HuH-7.5 (cell line): ENCODE data around the gene CTCF.

Experiments
- DNase-seq: peaks from one replicate; pipeline ENCODE4 v3.0.0; 2011; ENCODE audit warnings: low spot score

The CTCF gene

DNA sequence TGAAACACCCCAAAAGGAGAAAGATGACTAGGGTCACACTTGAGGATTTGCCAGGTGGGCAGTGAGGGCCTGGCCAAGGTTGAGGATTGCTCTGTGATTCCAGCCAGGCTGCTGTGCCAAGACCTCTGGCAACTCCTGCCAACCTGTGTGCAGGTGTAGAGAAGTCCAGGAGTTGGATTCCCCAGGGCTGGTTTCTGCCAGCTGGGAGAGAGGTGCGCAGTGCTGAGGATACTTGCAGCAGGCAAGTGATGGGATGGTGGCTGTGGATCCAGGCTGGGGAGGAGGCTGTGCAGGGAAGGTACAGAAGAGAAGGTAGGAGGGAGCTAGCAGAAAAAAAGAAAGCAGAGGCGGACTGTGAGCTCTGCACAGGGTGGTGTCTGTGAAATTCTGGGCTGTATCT, 27.1 kb upstream of the CTCF start:
- no peak for DNase-seq

DNA sequence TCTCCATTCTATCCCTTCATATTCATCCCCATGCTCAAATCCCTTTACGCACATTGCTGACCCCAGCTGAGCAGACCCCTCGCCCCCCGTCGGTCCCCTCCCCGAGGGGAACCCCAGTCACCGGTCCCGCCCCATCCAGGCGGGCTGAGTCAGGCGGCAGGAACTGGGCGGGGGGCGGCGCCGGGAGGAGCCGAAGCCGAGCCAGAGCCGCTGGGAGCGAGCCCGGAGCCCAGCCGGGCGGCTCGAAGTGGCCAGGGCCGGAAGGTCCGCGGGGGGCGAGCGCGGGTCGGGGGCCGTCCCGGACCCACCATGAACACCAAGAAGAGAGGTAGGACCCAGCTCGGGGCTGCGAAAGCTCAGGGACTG, 25.1 kb upstream of the CTCF start:
- peak; percentile 75 for DNase-seq

DNA sequence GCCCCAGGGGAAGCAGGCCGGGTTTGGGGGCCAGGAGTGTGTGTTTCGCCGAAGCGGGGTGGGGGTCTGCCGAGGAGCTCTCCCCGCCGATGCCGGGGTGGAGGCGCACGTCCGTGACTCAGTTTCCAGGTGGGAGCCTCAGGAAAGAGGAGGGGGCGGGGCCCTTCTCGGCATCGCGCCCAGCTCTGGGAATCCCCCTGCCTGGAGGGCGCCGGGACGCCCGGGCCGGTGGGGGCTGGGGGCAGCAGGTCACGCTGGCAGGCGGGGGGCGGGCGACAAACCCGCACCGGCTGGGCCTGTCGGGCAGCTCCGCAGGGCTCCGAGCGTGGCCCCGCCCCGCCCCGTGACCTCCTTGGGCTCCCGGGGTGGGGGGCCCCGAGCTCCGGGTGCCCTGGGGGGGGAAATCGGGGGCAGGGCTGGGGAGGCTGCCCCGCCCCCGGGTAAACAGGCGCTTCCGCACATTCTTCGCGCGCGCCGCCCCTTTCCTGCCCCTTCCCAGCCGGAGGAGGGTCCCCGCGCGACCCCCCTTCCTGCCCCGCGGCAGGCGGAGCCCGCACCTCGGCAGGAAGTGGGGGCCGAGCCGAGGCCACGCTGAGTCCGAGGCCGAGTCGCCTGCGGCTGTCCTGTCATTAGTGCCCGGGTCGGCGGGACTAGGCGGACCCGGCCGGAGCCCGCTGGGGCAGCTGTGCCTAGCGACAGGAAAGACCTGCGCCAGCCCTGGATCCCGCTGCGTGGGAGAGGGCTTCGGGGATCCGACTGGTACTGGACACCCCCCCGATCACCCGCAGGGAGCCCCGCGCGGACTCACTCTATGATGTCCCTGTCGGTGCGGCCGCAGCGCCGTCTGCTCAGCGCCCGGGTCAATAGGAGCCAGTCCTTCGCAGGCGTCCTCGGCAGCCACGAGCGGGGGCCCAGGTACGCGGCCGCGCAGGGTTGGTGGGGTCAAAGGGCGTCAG, 24.4 kb upstream of the CTCF start:
- DNase-seq, result peak; percentile 61

DNA sequence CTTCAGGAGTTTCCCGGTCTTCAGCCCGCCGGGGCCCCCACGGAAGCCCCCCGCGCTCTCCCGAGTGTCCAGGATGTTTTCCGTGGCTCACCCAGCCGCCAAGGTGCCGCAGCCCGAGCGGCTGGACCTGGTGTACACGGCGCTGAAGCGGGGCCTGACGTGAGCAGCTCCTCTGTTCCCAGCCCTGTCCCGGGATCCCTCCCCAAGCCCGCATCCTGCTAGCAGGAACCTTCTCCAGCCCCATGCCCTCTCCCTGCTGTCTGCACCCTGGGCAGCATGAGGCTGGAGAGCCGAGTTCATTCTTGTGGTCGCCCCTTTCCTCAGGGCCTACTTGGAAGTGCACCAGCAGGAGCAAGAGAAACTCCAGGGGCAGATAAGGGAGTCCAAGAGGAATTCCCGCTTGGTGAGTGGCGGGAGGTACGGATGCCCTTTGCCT, 23.6 kb upstream of the CTCF start:
- peak; percentile 47 for DNase-seq

DNA sequence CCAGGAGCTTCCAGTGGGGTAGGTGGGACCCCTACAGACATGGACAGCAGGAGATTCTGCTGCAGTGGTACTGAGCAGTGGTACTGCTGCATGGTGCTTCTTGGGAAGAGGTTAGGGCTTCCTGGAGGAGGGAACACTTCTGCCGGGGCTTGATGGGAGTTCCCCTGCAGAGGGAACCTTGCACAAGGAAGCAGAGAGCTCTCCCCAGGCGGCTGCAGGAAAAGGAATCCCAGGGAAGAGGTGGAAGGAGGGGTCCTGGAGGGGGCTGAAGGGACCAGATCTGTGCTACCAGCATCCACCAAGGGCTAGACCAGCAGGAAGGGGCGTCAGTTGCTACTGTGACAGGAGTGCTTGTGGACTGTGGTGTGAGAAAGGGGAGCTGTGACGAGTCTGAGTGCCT, 23.1 kb upstream of the CTCF start:
- no peak for DNase-seq

DNA sequence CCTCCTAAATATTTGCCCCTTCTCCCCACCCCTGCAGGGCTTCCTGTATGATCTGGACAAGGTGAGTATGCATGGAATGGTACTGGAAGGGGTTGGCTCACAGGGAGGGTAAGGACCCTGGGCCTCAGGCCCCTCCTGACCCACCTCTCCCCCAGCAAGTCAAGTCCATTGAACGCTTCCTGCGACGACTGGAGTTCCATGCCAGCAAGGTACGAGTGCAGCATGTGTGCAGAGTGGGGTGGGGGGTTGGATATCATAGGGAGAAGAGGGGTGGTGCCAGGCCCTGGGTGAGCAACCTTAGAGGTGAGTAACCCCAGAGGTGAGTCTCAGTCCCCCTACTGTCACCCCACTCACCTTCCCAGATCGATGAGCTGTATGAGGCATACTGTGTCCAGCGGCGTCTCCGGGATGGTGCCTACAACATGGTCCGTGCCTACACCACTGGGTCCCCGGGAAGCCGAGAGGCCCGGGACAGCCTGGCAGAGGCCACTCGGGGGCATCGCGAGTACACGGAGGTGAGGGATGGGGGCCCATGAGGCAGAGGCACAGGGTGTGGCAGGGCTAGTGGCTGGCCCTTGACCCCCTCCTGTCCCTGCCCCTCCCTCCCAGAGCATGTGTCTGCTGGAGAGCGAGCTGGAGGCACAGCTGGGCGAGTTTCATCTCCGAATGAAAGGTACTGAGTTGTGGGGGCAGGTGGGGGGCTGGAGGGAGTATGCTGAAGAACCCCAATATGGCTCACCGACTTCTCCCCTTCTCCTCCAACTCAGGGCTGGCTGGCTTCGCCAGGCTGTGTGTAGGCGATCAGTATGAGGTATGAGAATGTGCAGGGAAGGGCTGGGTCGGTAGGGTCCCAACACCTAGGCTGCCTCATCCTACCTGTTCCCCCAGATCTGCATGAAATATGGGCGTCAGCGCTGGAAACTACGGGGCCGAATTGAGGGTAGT, 22.4 kb upstream of the CTCF start:
- no peak for DNase-seq

DNA sequence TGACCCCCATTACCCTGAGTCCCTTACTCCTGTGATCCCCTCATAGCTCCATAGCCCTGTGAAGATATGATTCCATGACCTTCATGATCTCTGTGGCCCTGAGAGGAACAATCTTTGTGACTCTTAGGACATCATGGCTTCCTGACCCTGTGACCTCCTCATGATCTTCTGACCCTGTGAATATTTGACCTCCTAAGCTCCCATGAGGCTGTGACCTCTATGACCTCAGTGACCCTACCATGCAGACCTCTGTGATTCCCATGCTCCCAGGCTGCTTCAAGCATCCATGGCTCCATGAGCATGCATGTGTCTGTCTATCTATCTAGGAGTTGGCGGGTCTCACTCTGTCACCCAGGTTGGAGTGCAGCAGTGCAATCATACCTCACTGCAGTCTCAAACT, 21.6 kb upstream of the CTCF start:
- DNase-seq, result no peak

DNA sequence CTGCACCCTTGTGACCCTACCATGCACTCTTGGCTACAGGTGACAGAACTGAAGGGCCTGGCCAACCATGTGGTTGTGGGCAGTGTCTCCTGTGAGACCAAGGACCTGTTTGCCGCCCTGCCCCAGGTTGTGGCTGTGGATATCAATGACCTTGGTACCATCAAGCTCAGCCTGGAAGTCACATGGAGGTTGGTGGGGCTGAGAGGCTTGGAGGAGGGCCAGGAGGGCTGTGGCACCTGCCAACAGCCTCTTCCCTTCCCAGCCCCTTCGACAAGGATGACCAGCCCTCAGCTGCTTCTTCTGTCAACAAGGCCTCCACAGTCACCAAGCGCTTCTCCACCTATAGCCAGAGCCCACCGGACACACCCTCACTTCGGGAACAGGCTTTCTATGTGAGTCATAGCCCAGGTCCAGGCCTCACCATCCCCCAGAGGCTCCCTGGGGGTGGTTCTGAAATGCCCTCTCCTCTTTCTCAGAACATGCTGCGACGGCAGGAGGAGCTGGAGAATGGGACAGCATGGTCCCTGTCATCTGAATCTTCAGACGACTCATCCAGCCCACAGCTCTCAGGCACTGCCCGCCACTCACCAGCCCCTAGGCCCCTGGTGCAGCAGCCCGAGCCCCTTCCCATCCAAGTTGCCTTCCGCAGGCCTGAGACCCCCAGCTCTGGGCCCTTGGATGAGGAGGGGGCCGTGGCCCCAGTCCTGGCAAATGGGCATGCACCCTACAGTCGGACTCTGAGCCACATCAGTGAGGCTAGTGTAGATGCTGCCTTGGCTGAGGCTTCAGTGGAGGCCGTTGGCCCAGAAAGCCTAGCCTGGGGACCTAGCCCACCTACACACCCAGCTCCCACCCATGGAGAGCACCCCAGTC, 20.7 kb upstream of the CTCF start:
- DNase-seq, result no peak

DNA sequence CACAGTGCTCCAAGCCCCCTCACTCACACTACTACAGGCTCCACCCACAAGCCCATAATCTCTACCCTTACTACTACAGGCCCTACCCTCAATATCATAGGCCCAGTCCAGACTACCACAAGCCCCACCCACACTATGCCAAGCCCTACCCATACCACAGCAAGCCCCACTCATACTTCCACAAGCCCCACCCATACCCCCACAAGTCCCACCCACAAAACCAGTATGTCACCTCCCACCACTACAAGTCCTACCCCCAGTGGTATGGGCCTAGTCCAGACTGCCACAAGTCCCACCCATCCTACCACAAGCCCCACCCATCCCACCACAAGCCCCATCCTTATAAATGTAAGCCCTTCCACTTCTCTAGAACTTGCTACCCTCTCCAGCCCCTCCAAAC, 19.9 kb upstream of the CTCF start:
- DNase-seq, result peak; percentile 59

DNA sequence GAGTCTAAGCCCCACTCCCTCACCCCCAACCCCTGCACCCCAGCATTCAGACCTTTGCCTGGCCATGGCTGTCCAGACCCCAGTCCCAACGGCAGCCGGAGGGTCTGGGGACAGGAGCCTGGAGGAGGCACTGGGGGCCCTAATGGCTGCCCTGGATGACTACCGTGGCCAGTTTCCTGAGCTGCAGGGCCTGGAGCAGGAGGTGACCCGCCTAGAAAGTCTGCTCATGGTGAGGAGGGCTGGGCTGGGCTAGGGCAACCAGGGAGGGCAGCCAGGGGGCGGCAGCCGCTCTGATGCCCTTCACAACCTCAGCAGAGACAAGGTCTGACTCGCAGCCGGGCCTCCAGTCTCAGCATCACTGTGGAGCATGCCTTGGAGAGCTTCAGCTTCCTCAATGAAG, 19.3 kb upstream of the CTCF start:
- DNase-seq, result no peak

DNA sequence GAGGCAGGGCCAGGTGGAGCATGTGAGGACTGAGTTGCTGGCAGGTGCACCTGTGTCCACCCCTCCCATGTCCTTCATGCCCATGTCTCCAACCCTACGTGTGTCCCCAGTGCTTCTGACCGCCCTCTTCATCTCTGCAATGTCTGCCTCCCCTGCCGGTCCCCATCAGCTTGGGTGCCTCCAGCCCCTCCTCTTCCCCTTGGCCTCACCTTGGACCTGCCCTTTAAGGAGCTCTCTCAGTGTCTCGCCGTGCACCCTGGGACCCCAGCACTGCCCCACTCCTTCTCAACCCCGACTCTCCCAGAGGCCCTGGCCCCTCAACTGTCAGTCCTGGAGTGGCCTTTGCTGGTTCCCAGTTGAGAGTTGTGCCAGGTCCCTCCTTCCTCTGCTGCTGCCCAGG, 18.7 kb upstream of the CTCF start:
- DNase-seq, result no peak

DNA sequence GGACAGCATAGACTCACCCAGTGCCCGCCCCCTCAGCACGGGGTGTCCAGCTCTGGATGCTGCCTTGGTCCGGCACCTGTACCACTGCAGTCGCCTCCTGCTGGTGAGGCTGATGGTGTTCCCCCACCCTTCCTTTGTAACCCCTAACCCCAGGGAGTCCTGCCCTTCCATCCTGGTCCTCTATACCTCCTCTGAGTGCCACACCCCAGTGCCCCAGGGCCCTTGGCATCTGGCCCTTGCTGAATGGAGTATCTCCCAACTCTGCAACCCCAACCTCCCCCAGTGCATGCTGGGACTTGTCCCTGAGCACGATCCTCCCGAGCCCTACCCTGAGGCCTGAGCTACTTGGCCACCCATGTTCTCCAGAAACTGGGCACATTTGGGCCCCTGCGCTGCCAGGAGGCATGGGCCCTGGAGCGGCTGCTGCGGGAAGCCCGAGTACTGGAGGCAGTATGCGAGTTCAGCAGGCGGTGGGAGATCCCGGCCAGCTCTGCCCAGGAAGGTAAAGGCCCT, 17.9 kb upstream of the CTCF start:
- peak; percentile 46 for DNase-seq

DNA sequence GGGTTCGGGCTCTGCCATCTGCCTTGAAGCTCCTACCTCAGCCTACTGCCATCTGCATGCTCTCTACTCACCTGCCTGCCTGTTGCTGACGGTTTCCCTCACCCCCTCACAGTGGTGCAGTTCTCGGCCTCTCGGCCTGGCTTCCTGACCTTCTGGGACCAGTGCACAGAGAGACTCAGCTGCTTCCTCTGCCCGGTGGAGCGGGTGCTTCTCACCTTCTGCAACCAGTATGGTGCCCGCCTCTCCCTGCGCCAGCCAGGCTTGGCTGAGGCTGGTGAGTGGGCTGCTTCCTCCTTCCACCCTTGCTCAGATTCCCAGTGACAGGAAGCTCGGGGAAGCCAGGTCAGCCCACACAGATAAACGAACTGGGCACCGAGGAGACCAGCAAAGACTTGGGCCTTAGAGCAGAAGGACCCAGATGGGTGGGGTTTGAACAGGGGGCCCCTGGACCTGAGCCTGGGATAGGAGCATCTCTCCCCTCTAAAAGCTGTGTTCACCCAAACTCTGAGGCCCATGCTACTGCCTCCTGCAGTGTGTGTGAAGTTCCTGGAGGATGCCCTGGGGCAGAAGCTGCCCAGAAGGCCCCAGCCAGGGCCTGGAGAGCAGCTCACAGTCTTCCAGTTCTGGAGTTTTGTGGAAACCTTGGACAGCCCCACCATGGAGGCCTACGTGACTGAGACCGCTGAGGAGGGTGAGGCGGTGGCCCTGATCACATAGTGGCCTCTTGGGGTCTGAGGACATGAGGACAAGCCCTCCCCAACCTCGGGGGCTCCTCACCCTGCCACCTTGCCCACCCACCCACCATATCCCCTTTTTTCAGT, 17.3 kb upstream of the CTCF start:
- no peak for DNase-seq

DNA sequence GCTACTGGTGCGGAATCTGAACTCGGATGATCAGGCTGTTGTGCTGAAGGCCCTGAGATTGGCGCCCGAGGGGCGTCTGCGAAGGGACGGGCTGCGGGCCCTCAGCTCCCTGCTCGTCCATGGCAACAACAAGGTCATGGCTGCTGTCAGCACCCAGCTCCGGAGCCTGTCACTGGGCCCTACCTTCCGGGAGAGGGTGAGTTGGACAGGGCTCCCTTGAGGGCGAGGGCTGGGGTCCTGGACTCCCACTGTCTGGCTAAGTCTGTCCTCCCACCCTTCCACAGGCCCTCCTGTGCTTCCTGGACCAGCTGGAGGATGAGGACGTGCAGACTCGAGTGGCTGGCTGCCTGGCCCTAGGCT, 16.7 kb upstream of the CTCF start:
- no peak for DNase-seq

DNA sequence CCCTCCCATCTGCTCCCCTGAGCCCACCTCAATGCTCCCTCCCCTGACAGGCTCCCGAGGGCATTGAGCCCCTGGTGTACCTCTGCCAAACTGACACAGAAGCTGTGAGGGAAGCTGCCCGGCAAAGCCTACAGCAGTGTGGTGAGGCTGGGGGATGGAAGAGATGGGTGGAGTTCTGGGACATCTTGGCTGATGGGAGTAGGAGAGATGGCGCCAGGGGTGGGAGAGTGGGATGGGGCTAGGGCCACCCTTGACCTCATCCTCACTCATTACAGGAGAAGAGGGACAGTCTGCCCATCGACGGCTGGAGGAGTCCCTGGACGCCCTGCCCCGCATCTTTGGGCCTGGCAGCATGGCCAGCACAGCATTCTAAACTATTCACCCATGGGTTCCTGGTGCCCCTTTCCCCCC, 16.2 kb upstream of the CTCF start:
- DNase-seq, result no peak

DNA sequence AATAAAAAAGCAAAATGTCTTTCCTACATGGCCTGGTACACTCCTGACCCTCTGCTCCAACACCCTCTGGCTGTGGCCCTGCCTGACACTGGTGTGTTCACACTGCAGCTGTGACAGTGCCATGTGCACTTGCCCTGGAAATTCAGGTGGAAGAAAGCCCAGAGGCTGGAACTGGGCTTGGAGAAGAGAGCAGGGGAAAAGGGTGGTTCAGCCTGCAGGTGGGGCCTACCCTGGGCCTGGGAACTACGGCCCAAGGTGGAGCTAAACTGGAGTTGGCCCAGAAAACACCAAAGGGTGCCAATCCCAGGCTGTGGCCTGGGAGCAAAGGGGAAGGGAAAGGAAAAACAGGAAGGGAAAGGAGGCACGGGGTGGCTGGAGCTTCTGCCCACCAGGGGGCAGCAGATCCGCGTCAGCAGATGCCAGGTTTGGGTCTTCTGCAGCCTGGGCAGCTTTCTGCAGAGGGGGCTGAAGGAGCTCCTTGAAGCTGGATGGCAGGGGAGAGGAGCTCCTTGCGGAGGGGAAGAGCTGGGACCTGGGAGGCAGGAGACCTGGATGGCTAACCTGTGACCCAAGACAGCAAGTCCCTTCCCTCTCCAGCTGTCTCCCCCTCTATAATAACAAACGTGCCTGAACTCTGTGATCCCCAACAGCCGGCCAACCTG, 15.4 kb upstream of the CTCF start:
- DNase-seq, result peak; percentile 94

DNA sequence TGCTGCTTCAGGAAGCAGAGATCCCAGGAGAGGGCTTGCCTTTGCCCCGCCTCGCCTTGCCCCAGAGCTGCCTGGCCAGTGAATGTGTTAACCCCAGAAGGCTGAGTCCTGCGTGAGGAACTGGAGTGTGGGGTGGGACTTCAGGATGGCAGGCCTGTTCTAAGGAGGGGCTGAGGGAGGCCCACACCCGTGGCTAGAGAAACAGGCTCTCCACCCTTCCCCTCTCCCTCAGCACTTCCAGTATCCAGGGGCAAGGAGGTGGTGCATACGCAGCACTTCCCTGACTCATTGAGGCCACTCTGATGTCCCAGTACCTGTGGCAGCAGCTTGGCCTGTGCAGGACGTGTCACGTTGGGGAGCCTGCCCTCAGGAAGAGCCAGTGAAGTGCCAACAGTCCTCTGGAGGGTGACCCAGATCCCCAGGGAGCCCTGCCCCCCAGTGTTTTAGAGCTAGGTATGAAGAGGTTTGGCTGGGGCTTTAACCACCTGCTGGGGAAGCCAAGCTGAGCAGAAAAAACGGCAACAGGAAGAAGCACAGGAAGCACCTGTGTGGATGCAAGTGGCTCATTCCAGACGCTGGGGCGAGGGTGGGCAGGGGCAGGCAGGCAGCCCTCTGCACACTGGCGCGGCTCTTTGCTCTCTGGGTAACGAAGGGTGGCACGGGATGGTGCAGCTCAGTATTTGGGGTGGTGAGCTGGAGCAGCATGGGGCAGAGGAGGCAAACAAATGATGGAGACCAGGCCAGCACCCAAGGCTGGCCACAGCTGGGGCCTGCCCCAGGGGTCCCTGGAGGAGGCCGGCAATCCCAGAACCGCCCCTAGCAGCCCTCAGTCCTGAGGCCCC, 14.7 kb upstream of the CTCF start:
- no peak for DNase-seq

DNA sequence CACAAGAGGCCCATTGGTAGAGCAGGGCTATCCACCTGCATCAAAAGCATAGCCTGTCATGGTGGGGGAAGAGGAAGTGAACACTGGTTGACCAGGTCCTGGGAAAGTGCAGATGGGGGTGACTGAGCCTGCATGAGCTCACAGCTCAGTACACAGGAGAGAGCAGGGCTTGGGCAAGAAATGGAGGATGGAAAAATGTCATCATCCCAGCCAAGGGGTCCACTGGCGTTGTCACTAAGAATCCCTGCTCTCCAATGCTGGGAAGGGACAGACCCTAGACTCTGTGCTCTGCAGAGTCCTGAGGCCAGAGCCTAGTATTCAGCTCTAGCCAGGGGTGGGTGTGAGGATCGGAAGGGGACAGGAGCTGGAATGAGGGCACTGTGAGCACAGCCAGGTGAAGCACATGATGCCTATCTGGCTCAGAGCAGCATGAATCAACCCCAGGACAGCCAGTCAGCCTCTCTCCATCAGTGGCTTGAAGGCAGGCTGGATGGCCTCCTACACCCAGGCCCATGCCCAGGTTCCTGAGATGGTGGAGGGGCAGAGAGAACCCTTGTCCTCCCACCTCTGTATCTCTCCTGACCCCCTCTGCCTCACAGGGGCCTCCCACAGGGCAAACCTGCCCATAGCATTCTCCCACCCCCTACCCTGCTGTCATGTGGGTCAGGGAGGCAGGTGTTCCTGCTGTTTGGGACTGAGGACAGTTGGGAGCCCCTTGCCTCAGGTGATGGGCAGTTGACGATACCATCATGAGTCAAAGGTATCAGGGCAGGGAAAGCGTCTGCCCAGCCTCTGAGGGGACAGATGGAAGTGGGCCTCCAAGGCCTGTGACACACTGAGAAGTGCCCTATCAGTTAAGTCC, 13.8 kb upstream of the CTCF start:
- no peak for DNase-seq
